ENCODE measurements around the gene CCDC85C. TPM values are rescaled to one million over a fixed set of nuclear protein-coding genes. Genes with fewer than 3 reads are reported as not detected.

CCDC85C gene
- total RNA-seq, 1 donor = 11.2 TPM

DNA sequence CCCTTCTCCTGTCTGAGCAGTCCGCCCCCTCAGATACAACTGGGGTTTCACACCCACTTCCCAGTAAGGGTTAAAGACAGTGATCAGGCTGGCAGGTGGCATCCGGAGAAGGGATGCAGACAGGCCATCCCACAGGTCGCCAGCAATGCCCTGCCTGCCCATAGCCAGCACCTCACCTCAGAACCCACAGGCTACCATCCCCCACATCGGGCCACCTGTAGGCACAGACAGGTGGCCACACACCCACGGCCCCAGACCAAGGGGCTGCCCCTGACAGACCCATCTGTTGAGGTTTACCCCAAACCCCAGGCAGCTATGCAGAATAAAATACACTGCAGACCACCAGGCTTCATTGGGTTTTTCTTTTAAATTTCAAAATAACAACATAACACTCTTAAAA, 65.3 kb downstream of the CCDC85C start:
- no peak overlapping the region for H3K4me3 ChIP-seq (ENCODE audit: low read depth, low read length)
- DNase-seq (ENCODE audit: low read depth) = no peak
- TF ChIP-seq, protein P1, sequence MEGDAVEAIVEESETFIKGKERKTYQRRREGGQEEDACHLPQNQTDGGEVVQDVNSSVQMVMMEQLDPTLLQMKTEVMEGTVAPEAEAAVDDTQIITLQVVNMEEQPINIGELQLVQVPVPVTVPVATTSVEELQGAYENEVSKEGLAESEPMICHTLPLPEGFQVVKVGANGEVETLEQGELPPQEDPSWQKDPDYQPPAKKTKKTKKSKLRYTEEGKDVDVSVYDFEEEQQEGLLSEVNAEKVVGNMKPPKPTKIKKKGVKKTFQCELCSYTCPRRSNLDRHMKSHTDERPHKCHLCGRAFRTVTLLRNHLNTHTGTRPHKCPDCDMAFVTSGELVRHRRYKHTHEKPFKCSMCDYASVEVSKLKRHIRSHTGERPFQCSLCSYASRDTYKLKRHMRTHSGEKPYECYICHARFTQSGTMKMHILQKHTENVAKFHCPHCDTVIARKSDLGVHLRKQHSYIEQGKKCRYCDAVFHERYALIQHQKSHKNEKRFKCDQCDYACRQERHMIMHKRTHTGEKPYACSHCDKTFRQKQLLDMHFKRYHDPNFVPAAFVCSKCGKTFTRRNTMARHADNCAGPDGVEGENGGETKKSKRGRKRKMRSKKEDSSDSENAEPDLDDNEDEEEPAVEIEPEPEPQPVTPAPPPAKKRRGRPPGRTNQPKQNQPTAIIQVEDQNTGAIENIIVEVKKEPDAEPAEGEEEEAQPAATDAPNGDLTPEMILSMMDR (IDR thresholded peaks at IDR 0.05; ENCODE audit: insufficient read depth, low read depth, low read length) = no peak

DNA sequence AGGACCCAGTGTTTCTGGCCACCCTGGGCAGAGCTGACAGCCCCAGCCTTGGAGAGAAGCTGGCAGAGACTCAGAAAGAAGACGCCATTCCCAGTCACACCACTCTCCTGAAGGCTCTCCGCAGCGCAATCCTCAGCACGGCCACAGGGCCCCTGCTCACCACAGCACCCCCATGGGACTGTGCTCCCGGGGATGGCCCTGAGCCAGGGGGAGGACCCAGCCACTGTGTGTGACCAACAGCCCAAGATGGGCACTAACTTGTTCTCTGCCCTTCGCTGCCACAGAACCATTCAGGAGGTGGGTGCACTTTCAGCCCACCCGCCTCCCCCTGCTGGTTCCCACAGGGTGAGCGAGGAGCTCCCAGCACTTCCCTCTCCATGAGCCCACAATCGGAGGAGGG, 65.7 kb downstream of the CCDC85C start:
- TF ChIP-seq, protein P1 (IDR thresholded peaks at IDR 0.05; ENCODE audit: insufficient read depth, low read depth, low read length) = peak; percentile 22
- H3K4me3 ChIP-seq (ENCODE audit: low read depth, low read length) = no peak overlapping the region
- DNase-seq (ENCODE audit: low read depth) = no peak

DNA sequence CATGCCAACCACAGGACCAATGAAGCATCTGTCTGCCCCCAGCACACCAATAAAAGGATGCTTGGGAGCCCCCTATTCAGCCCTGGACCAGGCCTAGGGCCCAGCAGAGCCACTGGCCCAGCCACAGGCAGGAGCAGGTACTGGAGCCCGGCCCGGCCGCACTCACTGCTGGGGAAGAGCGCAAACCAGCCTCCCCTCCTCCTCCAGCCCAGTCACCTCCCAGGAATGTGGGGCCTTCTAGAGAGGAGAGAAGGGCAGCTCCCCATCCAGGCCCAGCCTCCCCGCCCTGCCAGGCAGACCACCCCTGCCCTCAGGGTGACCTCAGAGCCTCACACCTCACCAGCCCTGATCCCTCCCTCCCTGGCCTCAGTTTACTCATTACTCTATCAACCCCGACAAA, 66.6 kb downstream of the CCDC85C start:
- TF ChIP-seq, protein P1 (IDR thresholded peaks at IDR 0.05; ENCODE audit: insufficient read depth, low read depth, low read length) = no peak
- H3K4me3 ChIP-seq (ENCODE audit: low read depth, low read length) = no peak overlapping the region
- peak; percentile 70 for DNase-seq (ENCODE audit: low read depth)

DNA sequence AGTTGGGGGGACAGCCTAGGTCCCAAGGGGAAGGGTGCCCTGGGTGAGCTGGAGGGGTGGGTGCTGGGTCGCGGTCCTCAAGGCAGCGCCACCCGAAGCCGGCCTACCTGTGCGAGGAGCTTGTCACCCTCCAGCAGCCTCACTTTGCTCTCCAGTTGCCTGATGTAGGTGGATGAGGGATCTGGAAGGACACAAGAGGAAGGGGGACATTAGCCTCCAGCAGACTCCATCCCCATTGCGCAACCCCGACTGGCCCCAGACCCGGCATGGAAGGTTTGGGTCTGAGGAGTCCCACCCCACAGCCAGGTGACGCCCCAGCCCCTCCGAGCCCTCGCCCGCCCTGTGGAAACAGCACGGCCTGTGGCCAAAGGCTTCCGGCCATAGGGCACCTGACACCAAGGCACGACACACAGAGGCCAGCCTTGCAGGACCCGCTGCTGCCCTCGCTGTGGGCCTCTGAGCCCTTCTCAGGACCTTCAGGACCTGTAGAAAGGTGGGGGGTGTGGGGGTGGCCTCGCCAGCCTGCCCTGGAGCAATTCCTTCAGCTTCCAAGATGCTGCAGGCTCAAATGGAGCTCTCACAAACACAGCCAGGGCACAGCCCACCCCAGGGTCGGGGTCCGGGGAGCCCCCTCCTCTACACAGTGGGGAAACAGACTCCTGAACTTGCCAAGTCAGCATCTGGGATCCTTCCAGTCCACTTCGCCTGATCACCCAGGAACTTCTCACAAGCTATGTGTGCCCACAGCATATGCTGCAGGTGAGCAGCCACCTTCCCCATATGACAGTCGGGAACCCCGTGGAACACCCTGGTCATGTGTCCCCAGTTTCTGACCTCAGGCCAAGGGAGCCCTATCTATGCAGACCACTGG, 67.9 kb downstream of the CCDC85C start:
- no peak for DNase-seq (ENCODE audit: low read depth)
- H3K4me3 ChIP-seq (ENCODE audit: low read depth, low read length) = no peak overlapping the region
- TF ChIP-seq, protein P1 (IDR thresholded peaks at IDR 0.05; ENCODE audit: insufficient read depth, low read depth, low read length) = no peak

DNA sequence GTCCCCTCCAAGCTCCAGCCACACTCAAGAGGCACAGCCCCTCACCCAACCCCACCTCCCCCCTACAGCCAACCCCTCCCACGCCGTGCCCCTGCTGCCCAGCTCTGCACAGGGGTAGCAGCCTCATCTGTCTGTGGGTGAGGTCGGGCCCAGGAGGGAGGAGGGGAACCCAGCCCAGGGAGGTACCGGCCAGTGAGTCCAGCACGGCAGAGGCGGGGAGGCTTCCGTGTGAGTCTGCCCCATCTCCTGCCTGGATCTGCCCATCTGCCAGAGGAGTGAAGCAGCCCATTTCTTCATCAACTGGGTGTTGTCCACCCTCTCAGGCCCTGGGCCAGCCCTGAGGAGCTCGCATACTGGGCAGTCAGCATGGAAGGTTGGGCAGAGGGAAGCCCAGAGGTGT, 68.6 kb downstream of the CCDC85C start:
- TF ChIP-seq, protein P1 (IDR thresholded peaks at IDR 0.05; ENCODE audit: insufficient read depth, low read depth, low read length) = no peak
- no peak overlapping the region for H3K4me3 ChIP-seq (ENCODE audit: low read depth, low read length)
- DNase-seq (ENCODE audit: low read depth) = no peak

DNA sequence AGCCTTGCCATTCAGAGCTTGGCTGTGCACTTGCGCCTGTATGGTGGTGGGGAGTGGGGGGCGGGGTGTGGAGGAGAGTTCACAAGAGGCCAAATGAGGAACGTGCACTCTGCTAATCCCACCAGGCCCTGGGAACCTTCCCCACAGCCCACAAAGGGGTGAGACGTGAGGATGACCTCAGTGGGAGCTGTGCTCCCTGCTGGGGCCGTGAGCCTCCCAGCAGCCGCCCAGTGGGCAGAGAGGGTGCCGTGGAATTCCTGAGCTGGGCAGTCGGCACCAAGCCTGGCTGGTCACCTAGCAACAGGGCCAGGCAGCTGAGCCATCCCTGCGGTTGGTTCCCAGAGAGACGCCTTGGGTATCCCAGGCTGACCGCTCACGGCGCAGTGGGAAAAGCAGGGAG, 69.1 kb downstream of the CCDC85C start:
- TF ChIP-seq, protein P1 (IDR thresholded peaks at IDR 0.05; ENCODE audit: insufficient read depth, low read depth, low read length) = no peak
- DNase-seq (ENCODE audit: low read depth) = no peak

More for the DNA sequence above, 69.1 kb downstream of the CCDC85C start:
- H3K4me3 ChIP-seq (ENCODE audit: low read depth, low read length) = no peak overlapping the region
